K562 (cell line): Measurements from ENCODE around the gene PRELID2.

Source experiments
- FOXM1 ChIP-seq, 2 experiments: fragments of 450-650 bp in 1 of 2; sonication (generic) in 1 of 2; formaldehyde crosslinking in 1 of 2; IDR thresholded peaks; 2 replicates each; pipeline versions ENCODE4 v1.6.1 to v1.9.0; 2017 to 2022; ENCODE audit warnings: low read depth in 2 of 2, mild to moderate bottlenecking in 2 of 2, missing genetic modification reagents in 1 of 2, moderate library complexity in 1 of 2
- RAD21 ChIP-seq, 2 experiments: fragments of 250-450 bp in 1 of 2; fragments of 450-650 bp in 1 of 2; sonication (Bioruptor Pico) in 1 of 2; formaldehyde crosslinking in 1 of 2; IDR thresholded peaks in 1 of 2; conservative IDR thresholded peaks in 1 of 2; 2 replicates each; pipeline versions ENCODE4 v1.4.0 to v1.8.0; 2020 to 2022; ENCODE audit warnings: mild to moderate bottlenecking in 2 of 2, moderate library complexity in 1 of 2
- RCOR1 ChIP-seq, 2 experiments: IDR thresholded peaks; 2 replicates each; pipeline ENCODE4 v1.6.1; 2012; ENCODE audit warnings: low read depth in 2 of 2, low read length in 2 of 2, borderline replicate concordance in 1 of 2, improper control_type of control experiment in 1 of 2
- TF ChIP-seq, protein P1 (sequence below), 2 experiments: fragments of 450-650 bp in 1 of 2; sonication (generic) in 1 of 2; formaldehyde crosslinking in 1 of 2; IDR thresholded peaks in 1 of 2; conservative IDR thresholded peaks in 1 of 2; 2 replicates each; pipeline versions ENCODE4 v1.6.1 to v1.8.1; 2016 to 2023; ENCODE audit warnings: mild to moderate bottlenecking in 2 of 2, moderate library complexity in 2 of 2, inconsistent platforms in 1 of 2, missing genetic modification reagents in 1 of 2
- TF ChIP-seq, protein P2 (sequence below), 3 experiments: IDR thresholded peaks in 2 of 3; conservative IDR thresholded peaks in 1 of 3; 2 replicates each; pipeline ENCODE4 v1.5.1; 2011 to 2012; ENCODE audit warnings: low read length in 3 of 3, mild to moderate bottlenecking in 3 of 3, control low read depth in 2 of 3, improper control_type of control experiment in 1 of 3, inconsistent platforms in 1 of 3, low read depth in 1 of 3, mixed read lengths in 1 of 3, moderate library complexity in 1 of 3; ENCODE audit not compliant: insufficient read depth in 2 of 3

GRCh38 chr5:145739843-145740242 is 95.3 kb downstream of the PRELID2 start:
- TF ChIP-seq RAD21 (CRISPR knock-in tag; conservative IDR thresholded peaks at IDR 0.05 in 1 of 2, IDR thresholded peaks at IDR 0.05 in 1 of 2) (no peak), FOXM1 (IDR thresholded peaks at IDR 0.05; ENCODE audit: low read depth) (no peak), FOXM1 (CRISPR knock-in tag; IDR thresholded peaks at IDR 0.05; ENCODE audit: low read depth) (no peak), RCOR1 (IDR thresholded peaks at IDR 0.05; ENCODE audit: borderline replicate concordance in 1 of 2, low read depth in 2 of 2, low read length in 2 of 2) (no peak)
- TF ChIP-seq, protein P1, sequence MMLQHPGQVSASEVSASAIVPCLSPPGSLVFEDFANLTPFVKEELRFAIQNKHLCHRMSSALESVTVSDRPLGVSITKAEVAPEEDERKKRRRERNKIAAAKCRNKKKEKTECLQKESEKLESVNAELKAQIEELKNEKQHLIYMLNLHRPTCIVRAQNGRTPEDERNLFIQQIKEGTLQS (IDR thresholded peaks at IDR 0.05) = no peak
- TF ChIP-seq, protein P1 (CRISPR knock-in tag; conservative IDR thresholded peaks at IDR 0.05) = no peak
- TF ChIP-seq, protein P2, sequence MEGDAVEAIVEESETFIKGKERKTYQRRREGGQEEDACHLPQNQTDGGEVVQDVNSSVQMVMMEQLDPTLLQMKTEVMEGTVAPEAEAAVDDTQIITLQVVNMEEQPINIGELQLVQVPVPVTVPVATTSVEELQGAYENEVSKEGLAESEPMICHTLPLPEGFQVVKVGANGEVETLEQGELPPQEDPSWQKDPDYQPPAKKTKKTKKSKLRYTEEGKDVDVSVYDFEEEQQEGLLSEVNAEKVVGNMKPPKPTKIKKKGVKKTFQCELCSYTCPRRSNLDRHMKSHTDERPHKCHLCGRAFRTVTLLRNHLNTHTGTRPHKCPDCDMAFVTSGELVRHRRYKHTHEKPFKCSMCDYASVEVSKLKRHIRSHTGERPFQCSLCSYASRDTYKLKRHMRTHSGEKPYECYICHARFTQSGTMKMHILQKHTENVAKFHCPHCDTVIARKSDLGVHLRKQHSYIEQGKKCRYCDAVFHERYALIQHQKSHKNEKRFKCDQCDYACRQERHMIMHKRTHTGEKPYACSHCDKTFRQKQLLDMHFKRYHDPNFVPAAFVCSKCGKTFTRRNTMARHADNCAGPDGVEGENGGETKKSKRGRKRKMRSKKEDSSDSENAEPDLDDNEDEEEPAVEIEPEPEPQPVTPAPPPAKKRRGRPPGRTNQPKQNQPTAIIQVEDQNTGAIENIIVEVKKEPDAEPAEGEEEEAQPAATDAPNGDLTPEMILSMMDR (IDR thresholded peaks at IDR 0.05 in 2 of 3, conservative IDR thresholded peaks at IDR 0.05 in 1 of 3; ENCODE audit: insufficient read depth in 2 of 3, low read depth in 1 of 3, low read length in 3 of 3) = no peak
